DMS 273 (cell line): ENCODE results near the gene FAM222B.
"Not testable (repeated sequence)": the region's sequence is repeated elsewhere in the genome, so short reads cannot be mapped to it uniquely, and the experiment has no call there.

Source experiments
- DNase-seq: peaks from one replicate; lab custom pipeline; 2025; ENCODE audit not compliant: unreplicated experiment; lab: John Stamatoyannopoulos, UW

Gene FAM222B

GRCh38 chr17:28871056-28871579 lies 28.5 kb upstream of the FAM222B start:
- no peak for DNase-seq

DNA sequence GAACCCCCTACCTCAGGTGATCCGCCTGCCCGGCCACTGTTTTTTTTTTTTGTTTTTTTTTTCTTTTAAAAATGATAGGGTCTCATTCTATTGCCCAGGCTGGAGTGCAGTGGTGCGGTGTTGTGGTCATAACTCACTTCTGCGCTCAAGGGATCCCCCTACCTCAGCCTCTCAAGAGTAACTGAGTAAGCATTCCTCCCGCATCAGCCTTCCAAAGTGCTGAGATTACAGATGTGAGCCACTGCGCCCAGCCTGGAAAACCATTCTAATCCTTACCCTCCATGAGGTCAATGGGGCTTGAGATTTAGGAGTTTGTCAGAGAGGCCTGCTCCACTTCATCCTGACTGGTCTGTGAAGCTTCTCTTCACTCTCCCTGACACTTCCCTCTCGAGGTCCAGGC lies 24.7 kb upstream of the FAM222B start:
- no peak for DNase-seq

DNA sequence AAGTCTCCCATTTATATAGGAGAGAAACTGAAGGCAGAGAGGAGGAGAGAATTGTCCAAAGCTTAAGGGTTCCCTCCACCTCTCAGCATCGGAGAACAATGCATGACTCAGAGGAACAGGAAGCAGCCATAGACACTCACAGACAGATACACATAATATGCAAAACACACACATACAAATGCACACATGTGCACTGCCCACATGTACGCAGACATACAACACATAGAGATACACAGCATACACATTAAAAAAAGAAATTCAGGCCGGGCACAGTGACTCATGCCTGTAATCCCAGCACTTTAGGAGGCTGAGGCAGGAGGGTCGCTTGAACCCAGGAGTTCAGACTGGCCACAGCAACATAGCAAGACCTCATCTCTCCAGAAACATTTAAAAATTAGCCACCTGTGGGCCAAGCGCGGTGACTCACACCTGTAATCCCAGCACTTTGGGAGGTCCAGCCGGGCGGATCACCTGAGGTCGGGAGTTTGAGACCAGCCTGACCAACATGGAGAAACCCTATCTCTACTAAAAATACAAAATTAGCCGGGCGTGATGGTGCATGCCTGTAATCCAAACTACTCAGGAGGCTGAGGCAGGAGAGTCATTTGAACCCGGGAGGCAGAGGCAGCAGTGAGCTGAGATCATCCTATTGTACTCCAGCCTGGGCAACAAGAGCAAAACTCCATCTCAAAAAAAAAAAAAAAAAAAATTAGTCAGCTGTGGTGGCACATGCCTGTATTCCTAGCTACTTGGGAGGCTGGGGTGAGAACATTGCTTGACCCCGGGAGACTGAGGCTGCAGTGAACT lies 23.6 kb upstream of the FAM222B start:
- DNase-seq: no peak

DNA sequence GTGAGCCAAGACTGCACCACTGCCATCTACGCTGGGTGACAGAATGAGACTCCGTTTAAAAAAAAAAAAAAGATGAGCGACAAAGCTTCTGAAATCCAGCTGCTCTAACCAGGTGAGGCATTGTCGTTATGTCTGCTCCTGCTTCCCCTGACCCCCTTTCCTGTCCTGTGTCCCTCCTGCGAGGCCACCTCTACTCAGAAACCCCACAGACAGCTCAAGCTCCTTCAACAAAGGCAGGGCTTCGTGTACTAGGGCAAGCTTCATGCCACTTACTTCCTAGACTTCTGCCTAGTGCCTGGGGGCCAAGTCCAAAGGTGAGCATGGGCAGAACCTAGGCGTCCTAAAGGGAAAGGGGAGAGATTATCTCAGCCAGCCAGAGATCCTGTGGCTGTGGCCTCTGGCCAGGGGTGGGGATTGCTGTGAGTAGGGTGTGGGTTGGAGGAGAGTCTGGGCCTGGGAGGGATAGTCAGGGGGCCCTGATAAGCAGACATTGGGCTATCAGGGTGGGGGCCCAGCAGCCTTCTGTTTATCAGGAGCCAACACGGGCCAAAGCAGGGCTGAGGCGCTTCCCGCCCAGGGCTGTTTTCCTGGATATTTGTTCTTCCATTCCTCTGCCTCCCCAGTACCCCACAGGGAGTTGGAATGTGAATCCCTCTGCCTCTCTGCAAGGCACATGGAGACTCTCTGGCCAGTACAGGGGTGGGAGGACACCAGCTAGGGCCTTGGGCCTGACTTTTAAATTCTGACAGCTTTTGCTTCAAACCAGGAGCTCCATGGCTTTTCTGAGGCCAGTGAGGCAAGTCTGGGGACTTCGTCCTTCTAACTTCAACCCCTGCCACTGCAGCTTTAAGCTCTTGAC lies 22.6 kb upstream of the FAM222B start:
- DNase-seq: no peak

DNA sequence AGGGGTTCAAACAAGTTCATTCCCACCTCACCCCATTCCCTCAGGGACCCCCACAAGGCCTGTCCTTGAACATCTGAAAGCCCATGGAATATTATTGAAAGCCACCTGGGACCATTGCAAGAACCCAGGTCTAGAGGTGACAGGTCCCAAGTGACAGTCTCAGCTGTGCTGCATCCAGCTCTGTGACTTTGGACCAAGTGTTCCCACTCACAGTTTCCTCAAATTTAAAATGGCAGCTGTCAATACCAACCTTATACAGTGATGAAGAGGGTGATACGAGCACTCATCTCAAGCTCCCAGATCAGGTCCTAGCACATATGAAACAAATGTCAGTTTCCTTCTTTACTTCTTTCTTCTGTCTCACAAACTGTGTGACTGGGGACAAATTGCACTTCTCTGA lies 21.4 kb upstream of the FAM222B start:
- no peak for DNase-seq

- no peak for DNase-seq
These were observed 20.0 kb upstream of the FAM222B start for GRCh38 chr17:28862561-28862960.

DNA sequence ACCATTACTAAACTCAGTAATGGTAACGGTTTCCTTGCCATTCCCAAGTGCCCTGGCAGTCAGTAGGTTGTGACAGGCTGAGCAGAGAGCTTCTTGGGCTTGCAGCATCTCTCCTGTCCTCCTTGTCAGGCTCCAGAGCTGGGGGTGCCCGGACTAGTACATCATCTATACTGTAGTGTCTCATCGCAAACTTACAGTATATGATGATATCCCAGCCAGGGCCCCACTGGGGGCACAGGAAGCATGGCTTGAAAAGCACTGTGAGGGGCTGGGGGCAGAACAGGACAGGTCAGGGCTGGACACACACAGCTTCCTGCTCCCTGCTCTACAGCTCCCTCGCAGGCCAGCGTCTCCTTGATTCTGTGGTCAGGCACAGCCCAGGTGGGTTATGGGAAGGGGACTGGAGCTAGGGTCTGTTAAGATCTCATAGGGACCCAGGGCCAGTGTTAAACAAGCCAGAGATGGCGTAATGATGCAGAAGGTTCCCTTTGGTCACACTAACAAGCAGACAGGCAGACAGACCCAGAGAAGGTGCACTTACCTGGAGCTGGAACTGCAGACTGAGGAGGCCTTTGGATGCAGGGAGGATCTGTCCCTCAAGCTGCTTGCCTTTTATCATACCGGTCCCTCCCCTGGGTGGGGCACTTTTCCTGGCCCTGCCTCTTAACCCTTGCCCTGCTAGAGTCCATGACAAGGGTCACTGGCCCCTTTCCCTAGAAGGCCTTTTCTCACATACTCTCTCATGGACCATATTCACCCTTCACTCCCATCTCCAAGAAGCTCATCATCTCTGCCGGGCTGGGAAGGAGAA lies 19.0 kb upstream of the FAM222B start:
- DNase-seq: no peak

GRCh38 chr17:28860363-28860808 lies 17.8 kb upstream of the FAM222B start:
- DNase-seq: no peak

DNA sequence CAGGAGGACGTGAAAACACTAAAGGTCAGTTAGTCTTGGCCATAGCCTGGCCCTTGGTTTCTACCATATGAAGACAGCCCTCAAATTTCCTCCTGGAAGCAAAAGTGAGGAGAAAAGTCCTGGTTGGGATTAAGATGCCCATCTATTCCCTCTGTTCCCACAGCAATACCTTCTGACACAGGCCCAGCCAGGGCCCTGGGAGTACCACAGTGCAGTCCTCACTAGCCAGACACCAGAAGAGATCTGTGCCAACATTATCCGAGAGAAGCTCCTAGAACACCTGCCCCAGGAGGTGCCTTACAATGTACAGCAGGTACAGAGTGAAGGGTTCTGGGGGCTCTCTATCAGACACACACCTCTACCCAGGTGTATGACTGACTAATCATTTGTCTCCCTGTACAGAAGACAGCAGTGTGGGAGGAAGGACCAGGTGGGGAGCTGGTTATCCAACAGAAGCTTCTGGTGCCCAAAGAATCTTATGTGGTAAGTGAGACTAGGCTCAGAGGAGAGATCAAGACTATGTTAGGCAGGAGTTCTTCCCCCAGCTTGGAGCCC lies 16.3 kb upstream of the FAM222B start:
- no peak for DNase-seq

GRCh38 chr17:28857905-28858800 lies 15.6 kb upstream of the FAM222B start:
- no peak for DNase-seq

- DNase-seq: no peak
These were observed 13.5 kb upstream of the FAM222B start for GRCh38 chr17:28856028-28856574.

DNA sequence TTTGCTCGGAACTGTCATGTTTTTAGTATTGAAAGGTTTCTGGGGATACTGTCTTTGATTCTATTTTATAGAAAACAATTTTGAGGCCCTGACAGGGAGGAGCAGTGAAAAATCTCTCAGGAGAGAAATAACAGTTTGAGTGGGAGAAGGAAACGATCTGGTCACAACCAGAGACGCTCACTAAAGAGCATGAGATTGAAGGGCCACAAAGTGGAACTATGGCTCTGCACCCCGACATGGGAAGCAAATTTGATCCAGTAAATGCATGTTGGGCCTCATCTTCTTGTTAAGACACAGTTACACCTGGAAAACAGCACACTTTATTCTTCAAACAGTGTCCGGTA lies 12.7 kb upstream of the FAM222B start:
- no peak for DNase-seq

DNA sequence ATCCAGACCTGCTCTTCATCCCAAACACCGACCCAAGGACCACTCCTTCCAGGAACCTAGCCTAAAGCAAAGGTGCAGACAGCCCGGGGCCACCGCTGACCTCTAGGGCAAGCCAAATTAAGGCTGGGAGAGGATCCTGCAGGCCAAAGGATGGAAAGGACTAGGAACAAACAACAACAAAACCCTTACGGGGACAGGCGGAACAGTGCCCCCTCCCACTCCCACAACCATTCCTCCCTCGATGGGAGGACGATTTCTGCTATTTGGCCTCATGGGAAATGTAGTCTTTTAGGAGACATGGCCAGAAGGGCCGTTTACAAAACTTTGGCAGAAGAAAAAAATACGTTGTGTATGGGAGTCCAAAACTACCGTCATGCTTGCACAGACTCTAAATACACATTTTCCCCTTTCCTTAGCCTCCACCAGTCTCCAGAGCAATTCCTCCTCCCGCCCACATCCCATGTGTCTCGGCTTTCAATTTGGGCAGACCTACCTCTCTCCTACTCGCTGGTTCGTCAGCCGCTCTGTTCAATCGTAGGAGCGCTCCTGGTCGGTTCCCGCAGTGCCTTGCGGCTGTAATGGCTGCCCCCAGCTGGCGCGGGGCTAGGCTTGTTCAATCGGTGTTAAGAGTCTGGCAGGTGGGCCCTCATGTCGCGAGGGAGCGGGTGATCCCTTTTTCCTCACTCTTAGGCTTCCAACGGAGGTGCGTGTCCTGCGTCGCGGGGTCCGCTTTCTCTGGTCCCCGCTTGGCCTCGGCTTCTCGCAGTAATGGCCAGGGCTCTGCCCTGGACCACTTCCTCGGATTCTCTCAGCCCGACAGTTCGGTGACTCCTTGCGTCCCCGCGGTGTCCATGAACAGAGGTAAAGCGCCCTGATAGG lies 12.1 kb upstream of the FAM222B start, which contains the start of gene ERAL1:
Gene ERAL1 (plus strand): TSS at position 560 of the 879 bp plus-strand sequence. CDS start 19 bp downstream, at position 579.
- peak; percentile 97 for DNase-seq

- no peak for DNase-seq
These were observed 10.7 kb upstream of the FAM222B start for GRCh38 chr17:28853295-28853694.

- DNase-seq: peak; percentile 57
These were observed 6.7 kb upstream of the FAM222B start for GRCh38 chr17:28849281-28849680.

DNA sequence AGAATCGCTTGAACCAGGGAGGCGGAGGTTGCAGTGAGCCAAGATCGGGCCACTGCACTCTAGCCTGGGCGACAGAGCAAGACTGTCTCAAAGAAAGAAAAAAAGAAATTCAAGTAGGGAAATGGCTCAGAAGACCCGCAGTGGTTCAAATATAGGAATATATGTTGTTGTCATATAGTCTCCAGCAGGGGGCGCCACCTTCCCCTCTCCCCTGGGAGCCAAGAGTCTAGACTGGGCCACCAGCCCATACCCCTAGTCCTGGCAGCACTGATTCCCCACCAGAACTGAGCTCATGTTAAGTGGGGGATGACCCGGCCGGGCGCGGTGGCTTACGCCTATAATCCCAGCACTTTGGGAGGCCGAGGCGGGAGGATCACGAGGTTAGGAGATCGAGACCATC lies 6.1 kb upstream of the FAM222B start:
- DNase-seq: peak; percentile 39

GRCh38 chr17:28846699-28847098 lies 4.1 kb upstream of the FAM222B start:
- not testable (repeated sequence) for DNase-seq

GRCh38 chr17:28846231-28846630 lies 3.6 kb upstream of the FAM222B start:
- DNase-seq: no peak

DNA sequence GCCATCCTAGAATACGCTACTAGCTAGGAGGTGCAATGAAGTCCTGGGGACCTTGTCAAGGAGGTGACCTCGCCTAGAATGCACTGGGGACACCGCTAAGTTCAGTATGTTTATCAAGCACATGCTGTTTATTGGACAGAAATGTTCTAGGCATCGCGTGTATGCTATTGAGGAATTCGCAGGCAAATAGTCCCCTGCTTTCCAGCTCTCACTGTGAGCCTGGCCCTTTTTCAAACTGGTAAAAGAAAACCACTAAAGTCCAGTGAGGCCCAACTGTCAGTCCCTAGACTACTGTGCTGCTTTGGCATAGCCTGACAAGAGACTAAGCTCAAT lies 1.2 kb upstream of the FAM222B start:
- no peak for DNase-seq
